Neural cell (in vitro differentiated cells): ENCODE measurements around the gene MLLT1.

Experiments
- CTCF ChIP-seq: fragments of 450-650 bp; IDR thresholded peaks from 2 replicates; pipeline ENCODE4 v1.5.1; 2014; ENCODE audit warnings: antibody characterized with exemption, mild to moderate bottlenecking, moderate library complexity; ENCODE audit not compliant: poor library complexity, severe bottlenecking
- EP300 ChIP-seq: fragments of 450-650 bp; conservative IDR thresholded peaks from 2 replicates; pipeline ENCODE4 v1.6.1; 2014; ENCODE audit warnings: antibody characterized with exemption, mild to moderate bottlenecking, moderate library complexity; ENCODE audit not compliant: poor library complexity, severe bottlenecking
- EZH2 ChIP-seq: fragments of 200-600, 300-800 bp; shearing (Covaris generic), sonication (generic); IDR thresholded peaks from 2 replicates; pipeline ENCODE4 v1.6.1; 2014; ENCODE audit warnings: antibody characterized with exemption, low read length, borderline replicate concordance, mild to moderate bottlenecking; ENCODE audit not compliant: insufficient read depth, poor library complexity, severe bottlenecking
- POLR2AphosphoS5 ChIP-seq: IDR thresholded peaks from 2 replicates; pipeline ENCODE4 v1.6.1; 2012
- REST ChIP-seq: IDR thresholded peaks from 2 replicates; pipeline ENCODE4 v1.6.1; 2012; ENCODE audit warnings: borderline replicate concordance
- SMC3 ChIP-seq: fragments of 450-650 bp; conservative IDR thresholded peaks from 2 replicates; pipeline ENCODE4 v1.6.1; 2014; ENCODE audit warnings: antibody characterized with exemption, mild to moderate bottlenecking, moderate library complexity; ENCODE audit not compliant: poor library complexity
- TAF1 ChIP-seq: IDR thresholded peaks from 2 replicates; pipeline ENCODE4 v1.6.1; 2012; ENCODE audit warnings: low read depth

- TF ChIP-seq CTCF (no peak), EP300 (no peak), REST (no peak), EZH2 (no peak), POLR2AphosphoS5 (no peak), SMC3 (no peak), TAF1 (no peak)
Measured at GRCh38 chr19:6248341-6248740, 31.4 kb downstream of the MLLT1 start.
